Measurements from ENCODE around the gene COL4A5.
"Not testable (repeated sequence)": the region's sequence is repeated elsewhere in the genome, so short reads cannot be mapped to it uniquely, and the experiment has no call there.

The COL4A5 gene

DNA sequence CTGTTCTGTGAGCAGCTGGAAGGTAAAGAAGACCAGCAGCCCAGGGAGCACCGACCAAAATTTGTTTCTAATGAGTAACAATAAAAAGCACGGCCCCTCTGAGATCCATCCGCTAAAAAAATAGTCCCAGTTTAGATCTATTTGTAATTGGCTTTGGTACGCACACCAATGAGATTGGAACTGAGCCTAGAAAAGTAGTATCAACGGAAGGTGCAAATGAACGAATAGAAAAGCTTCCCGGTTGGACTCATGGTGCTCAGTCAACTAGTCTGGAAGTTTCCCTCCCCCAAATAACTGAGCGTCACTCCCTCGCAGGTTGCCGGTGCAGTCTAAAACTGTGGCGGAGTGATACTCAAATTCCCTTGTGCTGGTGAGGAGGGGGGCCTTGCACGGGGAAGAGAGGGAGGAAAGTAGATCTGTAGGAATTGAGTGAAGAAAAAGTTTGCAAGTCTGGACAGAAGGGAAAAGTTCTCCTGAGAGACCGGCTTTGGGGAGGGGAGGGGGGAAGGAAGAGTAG lies at the start of gene COL4A5 (continued):
- TF ChIP-seq, protein P1, sequence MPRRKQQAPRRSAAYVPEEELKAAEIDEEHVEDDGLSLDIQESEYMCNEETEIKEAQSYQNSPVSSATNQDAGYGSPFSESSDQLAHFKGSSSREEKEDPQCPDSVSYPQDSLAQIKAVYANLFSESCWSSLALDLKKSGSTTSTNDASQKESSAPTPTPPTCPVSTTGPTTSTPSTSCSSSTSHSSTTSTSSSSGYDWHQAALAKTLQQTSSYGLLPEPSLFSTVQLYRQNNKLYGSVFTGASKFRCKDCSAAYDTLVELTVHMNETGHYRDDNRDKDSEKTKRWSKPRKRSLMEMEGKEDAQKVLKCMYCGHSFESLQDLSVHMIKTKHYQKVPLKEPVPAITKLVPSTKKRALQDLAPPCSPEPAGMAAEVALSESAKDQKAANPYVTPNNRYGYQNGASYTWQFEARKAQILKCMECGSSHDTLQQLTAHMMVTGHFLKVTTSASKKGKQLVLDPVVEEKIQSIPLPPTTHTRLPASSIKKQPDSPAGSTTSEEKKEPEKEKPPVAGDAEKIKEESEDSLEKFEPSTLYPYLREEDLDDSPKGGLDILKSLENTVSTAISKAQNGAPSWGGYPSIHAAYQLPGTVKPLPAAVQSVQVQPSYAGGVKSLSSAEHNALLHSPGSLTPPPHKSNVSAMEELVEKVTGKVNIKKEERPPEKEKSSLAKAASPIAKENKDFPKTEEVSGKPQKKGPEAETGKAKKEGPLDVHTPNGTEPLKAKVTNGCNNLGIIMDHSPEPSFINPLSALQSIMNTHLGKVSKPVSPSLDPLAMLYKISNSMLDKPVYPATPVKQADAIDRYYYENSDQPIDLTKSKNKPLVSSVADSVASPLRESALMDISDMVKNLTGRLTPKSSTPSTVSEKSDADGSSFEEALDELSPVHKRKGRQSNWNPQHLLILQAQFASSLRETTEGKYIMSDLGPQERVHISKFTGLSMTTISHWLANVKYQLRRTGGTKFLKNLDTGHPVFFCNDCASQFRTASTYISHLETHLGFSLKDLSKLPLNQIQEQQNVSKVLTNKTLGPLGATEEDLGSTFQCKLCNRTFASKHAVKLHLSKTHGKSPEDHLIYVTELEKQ (tag by site-specific recombination; IDR thresholded peaks at IDR 0.05; ENCODE audit: borderline replicate concordance), result no peak
- no peak for TF ChIP-seq ZNF571 (tag by site-specific recombination; IDR thresholded peaks at IDR 0.05)
- TF ChIP-seq TCF7L2 (IDR thresholded peaks at IDR 0.05; ENCODE audit: borderline replicate concordance, low read depth, low read length), result peak; percentile 63; the same call in 1 of the 2 replicates
- TF ChIP-seq MYNN (tag by site-specific recombination; IDR thresholded peaks at IDR 0.05; ENCODE audit: borderline replicate concordance), result no peak

DNA sequence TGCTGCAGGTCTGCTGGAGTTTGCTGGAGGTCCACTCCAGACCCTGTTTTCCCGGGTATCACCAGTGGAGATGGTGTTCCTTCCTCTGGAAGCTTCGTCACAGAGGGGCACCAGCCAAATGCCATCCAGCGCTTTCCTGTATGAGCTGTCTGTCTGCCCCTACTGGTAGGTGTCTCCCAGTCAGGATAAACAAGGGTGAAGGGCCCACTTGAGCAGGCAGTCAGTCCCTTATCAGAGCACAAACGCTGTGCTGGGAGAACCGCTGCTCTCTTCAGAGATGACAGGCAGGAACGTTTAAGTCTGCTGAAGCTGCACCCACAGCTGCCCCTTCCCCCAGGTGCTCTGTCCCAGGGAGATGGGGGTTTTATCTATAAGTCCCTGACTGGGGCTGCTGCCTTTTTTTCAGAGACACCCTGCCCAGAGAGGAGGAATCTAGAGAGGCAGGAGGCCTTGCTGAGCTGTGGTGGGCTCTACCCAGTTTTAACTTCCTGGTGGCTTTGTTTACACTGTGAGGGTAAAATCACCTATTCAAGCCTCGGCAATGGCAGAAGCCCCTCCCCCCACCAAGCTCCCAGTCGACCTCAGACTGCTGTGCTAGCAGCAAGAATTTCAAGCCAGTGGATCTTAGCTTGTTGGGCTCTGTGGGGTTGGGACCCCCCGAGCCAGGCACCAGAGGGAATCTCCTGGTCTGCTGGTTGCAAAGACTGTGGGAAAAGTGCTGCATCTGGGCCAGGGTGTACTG lies 48.5 kb upstream of the COL4A5 start:
- POLR2A ChIA-PET; H3K9me3 ChIP-seq (ENCODE audit: control insufficient read depth, insufficient read depth, low read depth, low read length); H3K27ac ChIP-seq (ENCODE audit: extremely low read depth, low read depth, low read length); H3K4me3 ChIP-seq (ENCODE audit: low read depth, low read length); H3K36me3 ChIP-seq (ENCODE audit: control insufficient read depth in 2 of 2, insufficient read depth in 1 of 2, low read length in 2 of 2); CTCF ChIA-PET; H3K4me1 ChIP-seq (ENCODE audit: control insufficient read depth, insufficient read depth, low read length): not testable (repeated sequence)

DNA sequence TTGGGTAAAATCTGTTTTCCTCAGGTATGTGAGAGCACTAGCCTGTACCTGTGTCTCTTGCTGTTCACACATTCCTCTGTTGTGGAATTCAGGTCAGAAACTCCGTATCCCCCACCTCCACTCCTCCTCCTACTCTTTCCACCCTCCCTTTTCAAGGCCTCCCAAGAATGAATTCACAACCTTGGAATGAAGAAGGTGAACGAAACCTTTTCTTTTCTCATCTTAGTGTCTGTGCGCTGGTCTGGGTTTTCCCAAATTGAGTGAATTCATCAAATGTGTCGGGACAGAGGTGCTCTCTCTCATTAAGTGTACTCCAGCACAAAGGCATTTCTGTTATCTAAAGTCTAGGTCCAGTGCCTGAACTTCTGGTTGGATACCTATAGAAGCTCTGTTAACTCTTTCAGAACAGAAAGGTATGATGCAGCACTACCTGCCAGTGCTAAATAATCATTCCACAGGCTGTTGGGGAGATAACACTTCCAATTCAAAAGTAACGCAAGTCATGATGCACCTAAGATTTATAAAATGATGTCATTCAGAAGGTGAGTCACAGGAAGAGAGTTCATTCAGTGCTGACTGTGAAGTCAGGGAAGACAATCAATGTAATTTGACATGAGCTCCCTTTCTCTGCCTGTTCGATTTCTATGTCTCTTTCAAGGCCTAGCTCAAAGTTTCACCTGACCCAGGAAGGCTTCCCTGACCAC lies 43.3 kb upstream of the COL4A5 start:
- no peaks in the 10 kb centered on the region for H3K36me3 ChIP-seq (ENCODE audit: control insufficient read depth in 2 of 2, insufficient read depth in 1 of 2, low read length in 2 of 2)
- ChIA-PET CTCF (interaction anchor here (1.4 kb wide), 1 partner anchor 172 kb away, joined by 3 read pairs; no protein-coding TSS in a partner anchor), POLR2A (no interaction called here)
- H3K27ac ChIP-seq (ENCODE audit: extremely low read depth, low read depth, low read length), result no peak overlapping the region
- peak; percentile 83 for TF ChIP-seq ZNF629 (tag by site-specific recombination; IDR thresholded peaks at IDR 0.05)
- peak; percentile 46 for TF ChIP-seq ZNF335 (tag by site-specific recombination; conservative IDR thresholded peaks at IDR 0.05)
- TF ChIP-seq, protein P2, sequence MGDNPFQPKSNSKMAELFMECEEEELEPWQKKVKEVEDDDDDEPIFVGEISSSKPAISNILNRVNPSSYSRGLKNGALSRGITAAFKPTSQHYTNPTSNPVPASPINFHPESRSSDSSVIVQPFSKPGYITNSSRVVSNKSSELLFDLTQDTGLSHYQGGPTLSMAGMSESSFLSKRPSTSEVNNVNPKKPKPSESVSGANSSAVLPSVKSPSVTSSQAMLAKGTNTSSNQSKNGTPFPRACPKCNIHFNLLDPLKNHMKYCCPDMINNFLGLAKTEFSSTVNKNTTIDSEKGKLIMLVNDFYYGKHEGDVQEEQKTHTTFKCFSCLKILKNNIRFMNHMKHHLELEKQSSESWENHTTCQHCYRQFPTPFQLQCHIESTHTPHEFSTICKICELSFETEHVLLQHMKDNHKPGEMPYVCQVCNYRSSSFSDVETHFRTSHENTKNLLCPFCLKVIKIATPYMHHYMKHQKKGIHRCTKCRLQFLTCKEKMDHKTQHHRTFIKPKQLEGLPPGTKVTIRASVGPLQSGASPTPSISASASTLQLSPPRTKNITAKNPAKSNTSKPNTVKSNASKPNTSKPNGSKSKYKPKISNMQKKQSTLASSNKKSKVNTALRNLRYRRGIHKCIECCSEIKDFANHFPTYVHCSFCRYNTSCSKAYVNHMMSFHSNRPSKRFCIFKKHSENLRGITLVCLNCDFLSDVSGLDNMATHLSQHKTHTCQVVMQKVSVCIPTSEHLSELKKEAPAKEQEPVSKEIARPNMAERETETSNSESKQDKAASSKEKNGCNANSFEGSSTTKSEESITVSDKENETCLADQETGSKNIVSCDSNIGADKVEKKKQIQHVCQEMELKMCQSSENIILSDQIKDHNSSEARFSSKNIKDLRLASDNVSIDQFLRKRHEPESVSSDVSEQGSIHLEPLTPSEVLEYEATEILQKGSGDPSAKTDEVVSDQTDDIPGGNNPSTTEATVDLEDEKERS (tag by site-specific recombination; IDR thresholded peaks at IDR 0.05), result no peak
- no peak for TF ChIP-seq ZNF138 (tag by site-specific recombination; IDR thresholded peaks at IDR 0.05; ENCODE audit: borderline replicate concordance)
- TF ChIP-seq ZIC2 (tag by site-specific recombination; IDR thresholded peaks at IDR 0.05), result no peak
- TF ChIP-seq, protein P3, sequence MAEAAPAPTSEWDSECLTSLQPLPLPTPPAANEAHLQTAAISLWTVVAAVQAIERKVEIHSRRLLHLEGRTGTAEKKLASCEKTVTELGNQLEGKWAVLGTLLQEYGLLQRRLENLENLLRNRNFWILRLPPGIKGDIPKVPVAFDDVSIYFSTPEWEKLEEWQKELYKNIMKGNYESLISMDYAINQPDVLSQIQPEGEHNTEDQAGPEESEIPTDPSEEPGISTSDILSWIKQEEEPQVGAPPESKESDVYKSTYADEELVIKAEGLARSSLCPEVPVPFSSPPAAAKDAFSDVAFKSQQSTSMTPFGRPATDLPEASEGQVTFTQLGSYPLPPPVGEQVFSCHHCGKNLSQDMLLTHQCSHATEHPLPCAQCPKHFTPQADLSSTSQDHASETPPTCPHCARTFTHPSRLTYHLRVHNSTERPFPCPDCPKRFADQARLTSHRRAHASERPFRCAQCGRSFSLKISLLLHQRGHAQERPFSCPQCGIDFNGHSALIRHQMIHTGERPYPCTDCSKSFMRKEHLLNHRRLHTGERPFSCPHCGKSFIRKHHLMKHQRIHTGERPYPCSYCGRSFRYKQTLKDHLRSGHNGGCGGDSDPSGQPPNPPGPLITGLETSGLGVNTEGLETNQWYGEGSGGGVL (tag by site-specific recombination; IDR thresholded peaks at IDR 0.05), result 0 out of 2 replicates have a peak, but pooled peaks have one; percentile 20
- 0 out of 2 replicates have a peak, but pooled peaks have one; percentile 45 for TF ChIP-seq ZNF660 (tag by site-specific recombination; IDR thresholded peaks at IDR 0.05)
- no peak for TF ChIP-seq ZNF16 (tag by site-specific recombination; IDR thresholded peaks at IDR 0.05; ENCODE audit: low read depth)
- TF ChIP-seq ZBTB21 (tag by site-specific recombination; IDR thresholded peaks at IDR 0.05), result peak; percentile 60
- 0 out of 2 replicates have a peak, but pooled peaks have one; percentile 23 for TF ChIP-seq ZNF366 (tag by site-specific recombination; conservative IDR thresholded peaks at IDR 0.05)
- TF ChIP-seq, protein P4, sequence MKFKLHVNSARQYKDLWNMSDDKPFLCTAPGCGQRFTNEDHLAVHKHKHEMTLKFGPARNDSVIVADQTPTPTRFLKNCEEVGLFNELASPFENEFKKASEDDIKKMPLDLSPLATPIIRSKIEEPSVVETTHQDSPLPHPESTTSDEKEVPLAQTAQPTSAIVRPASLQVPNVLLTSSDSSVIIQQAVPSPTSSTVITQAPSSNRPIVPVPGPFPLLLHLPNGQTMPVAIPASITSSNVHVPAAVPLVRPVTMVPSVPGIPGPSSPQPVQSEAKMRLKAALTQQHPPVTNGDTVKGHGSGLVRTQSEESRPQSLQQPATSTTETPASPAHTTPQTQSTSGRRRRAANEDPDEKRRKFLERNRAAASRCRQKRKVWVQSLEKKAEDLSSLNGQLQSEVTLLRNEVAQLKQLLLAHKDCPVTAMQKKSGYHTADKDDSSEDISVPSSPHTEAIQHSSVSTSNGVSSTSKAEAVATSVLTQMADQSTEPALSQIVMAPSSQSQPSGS (tag by site-specific recombination; IDR thresholded peaks at IDR 0.05; ENCODE audit: low read depth), result peak; percentile 84
- peak; percentile 26; the same call in 1 of the 2 replicates for TF ChIP-seq PRDM1 (tag by site-specific recombination; IDR thresholded peaks at IDR 0.05)
- no peaks in the 10 kb centered on the region for H3K9me3 ChIP-seq (ENCODE audit: control insufficient read depth, insufficient read depth, low read depth, low read length)
- peaks cover 10% of the 10 kb centered on the region for H3K4me1 ChIP-seq (ENCODE audit: control insufficient read depth, insufficient read depth, low read length)
- no peak overlapping the region for H3K4me3 ChIP-seq (ENCODE audit: low read depth, low read length)
